ENCODE measurements around the gene TGFBR2. TPM values are rescaled to one million over a fixed set of nuclear protein-coding genes. Genes with fewer than 3 reads are reported as not detected.

The TGFBR2 gene
- total and polyA plus RNA-seq, 2 experiments from 2014 or later = 4.7 to 13.0 TPM

DNA sequence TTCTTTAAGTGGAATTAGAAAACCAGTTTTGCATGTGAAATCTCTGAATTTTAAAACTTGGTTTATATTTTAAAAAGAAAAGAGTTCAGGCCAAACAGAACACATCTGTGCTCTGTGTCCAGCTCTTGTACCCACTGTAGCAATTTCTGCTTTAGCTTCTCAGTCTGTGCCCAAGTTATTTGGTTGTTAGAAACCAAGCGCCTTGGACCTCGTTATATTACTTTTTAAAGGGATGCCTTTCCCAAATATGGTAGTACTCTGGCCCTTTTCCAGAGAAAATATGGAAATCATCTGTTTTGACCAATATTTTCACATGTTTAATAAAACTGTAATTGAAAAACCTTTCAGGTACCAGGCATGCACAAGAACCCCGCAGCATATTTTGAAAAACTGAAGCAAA lies 27.3 kb downstream of the TGFBR2 start:
- H4K20me1 ChIP-seq (replicated peaks; ENCODE audit: insufficient read depth) = no peaks in the 10 kb centered on the region
- peaks cover 91% of the 10 kb centered on the region for H3K79me2 ChIP-seq (replicated peaks; ENCODE audit: insufficient read depth)
- H3K27ac ChIP-seq (ENCODE audit: low read depth) = no peak overlapping the region
- H3F3A ChIP-seq (replicated peaks; ENCODE audit: low read depth) = no peaks in the 10 kb centered on the region; the same call in 1 of the 2 replicates
- peaks cover 33% of the 10 kb centered on the region for H3K4me1 ChIP-seq (ENCODE audit: insufficient read depth)
- H3K36me3 ChIP-seq (ENCODE audit: insufficient read depth) = no peaks in the 10 kb centered on the region
- Mint-ChIP-seq H3K27me3 (ENCODE audit: insufficient read depth, low read depth, poor library complexity) (no peaks in the 10 kb centered on the region), H3K27ac (no peak overlapping the region), H3K9me3 (no peaks in the 10 kb centered on the region), H3K36me3 (ENCODE audit: low read depth) (peaks cover 14% of the 10 kb centered on the region; the same call in 2 of the 3 replicates), H3K4me3 (no peak overlapping the region), H3K4me1 (peaks cover 45% of the 10 kb centered on the region)
- DNase-seq (ENCODE audit: low spot score) (no peak), ATAC-seq (no peak)
- no peaks in the 10 kb centered on the region for H3K27me3 ChIP-seq (ENCODE audit: insufficient read depth)
- TF ChIP-seq, protein P1, sequence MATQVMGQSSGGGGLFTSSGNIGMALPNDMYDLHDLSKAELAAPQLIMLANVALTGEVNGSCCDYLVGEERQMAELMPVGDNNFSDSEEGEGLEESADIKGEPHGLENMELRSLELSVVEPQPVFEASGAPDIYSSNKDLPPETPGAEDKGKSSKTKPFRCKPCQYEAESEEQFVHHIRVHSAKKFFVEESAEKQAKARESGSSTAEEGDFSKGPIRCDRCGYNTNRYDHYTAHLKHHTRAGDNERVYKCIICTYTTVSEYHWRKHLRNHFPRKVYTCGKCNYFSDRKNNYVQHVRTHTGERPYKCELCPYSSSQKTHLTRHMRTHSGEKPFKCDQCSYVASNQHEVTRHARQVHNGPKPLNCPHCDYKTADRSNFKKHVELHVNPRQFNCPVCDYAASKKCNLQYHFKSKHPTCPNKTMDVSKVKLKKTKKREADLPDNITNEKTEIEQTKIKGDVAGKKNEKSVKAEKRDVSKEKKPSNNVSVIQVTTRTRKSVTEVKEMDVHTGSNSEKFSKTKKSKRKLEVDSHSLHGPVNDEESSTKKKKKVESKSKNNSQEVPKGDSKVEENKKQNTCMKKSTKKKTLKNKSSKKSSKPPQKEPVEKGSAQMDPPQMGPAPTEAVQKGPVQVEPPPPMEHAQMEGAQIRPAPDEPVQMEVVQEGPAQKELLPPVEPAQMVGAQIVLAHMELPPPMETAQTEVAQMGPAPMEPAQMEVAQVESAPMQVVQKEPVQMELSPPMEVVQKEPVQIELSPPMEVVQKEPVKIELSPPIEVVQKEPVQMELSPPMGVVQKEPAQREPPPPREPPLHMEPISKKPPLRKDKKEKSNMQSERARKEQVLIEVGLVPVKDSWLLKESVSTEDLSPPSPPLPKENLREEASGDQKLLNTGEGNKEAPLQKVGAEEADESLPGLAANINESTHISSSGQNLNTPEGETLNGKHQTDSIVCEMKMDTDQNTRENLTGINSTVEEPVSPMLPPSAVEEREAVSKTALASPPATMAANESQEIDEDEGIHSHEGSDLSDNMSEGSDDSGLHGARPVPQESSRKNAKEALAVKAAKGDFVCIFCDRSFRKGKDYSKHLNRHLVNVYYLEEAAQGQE (IDR thresholded peaks at IDR 0.05; ENCODE audit: unreplicated experiment) = no peak
- no peak for TF ChIP-seq CREB1 (CRISPR knock-in tag; IDR thresholded peaks at IDR 0.05; ENCODE audit: low read depth)
- TF ChIP-seq NANOG (IDR thresholded peaks at IDR 0.05; ENCODE audit: borderline replicate concordance) = no peak
- TF ChIP-seq, protein P2, sequence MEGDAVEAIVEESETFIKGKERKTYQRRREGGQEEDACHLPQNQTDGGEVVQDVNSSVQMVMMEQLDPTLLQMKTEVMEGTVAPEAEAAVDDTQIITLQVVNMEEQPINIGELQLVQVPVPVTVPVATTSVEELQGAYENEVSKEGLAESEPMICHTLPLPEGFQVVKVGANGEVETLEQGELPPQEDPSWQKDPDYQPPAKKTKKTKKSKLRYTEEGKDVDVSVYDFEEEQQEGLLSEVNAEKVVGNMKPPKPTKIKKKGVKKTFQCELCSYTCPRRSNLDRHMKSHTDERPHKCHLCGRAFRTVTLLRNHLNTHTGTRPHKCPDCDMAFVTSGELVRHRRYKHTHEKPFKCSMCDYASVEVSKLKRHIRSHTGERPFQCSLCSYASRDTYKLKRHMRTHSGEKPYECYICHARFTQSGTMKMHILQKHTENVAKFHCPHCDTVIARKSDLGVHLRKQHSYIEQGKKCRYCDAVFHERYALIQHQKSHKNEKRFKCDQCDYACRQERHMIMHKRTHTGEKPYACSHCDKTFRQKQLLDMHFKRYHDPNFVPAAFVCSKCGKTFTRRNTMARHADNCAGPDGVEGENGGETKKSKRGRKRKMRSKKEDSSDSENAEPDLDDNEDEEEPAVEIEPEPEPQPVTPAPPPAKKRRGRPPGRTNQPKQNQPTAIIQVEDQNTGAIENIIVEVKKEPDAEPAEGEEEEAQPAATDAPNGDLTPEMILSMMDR (conservative IDR thresholded peaks at IDR 0.05; ENCODE audit: low read depth in 2 of 2) = no peak
- TF ChIP-seq ZNF331 (CRISPR knock-in tag; IDR thresholded peaks at IDR 0.05; ENCODE audit: low read depth) = no peak
- no peak for TF ChIP-seq STAT1 (IDR thresholded peaks at IDR 0.05; ENCODE audit: unreplicated experiment)
- TF ChIP-seq EZH2 (IDR thresholded peaks at IDR 0.05; ENCODE audit: low read depth, unreplicated experiment) = no peak
- TF ChIP-seq POLR2AphosphoS5 (IDR thresholded peaks at IDR 0.05; ENCODE audit: low read depth) = no peak
- no peak for TF ChIP-seq ZNF114 (CRISPR knock-in tag; IDR thresholded peaks at IDR 0.05)
- TF ChIP-seq JUNB (IDR thresholded peaks at IDR 0.05; ENCODE audit: unreplicated experiment) = no peak
- TF ChIP-seq, protein P3, sequence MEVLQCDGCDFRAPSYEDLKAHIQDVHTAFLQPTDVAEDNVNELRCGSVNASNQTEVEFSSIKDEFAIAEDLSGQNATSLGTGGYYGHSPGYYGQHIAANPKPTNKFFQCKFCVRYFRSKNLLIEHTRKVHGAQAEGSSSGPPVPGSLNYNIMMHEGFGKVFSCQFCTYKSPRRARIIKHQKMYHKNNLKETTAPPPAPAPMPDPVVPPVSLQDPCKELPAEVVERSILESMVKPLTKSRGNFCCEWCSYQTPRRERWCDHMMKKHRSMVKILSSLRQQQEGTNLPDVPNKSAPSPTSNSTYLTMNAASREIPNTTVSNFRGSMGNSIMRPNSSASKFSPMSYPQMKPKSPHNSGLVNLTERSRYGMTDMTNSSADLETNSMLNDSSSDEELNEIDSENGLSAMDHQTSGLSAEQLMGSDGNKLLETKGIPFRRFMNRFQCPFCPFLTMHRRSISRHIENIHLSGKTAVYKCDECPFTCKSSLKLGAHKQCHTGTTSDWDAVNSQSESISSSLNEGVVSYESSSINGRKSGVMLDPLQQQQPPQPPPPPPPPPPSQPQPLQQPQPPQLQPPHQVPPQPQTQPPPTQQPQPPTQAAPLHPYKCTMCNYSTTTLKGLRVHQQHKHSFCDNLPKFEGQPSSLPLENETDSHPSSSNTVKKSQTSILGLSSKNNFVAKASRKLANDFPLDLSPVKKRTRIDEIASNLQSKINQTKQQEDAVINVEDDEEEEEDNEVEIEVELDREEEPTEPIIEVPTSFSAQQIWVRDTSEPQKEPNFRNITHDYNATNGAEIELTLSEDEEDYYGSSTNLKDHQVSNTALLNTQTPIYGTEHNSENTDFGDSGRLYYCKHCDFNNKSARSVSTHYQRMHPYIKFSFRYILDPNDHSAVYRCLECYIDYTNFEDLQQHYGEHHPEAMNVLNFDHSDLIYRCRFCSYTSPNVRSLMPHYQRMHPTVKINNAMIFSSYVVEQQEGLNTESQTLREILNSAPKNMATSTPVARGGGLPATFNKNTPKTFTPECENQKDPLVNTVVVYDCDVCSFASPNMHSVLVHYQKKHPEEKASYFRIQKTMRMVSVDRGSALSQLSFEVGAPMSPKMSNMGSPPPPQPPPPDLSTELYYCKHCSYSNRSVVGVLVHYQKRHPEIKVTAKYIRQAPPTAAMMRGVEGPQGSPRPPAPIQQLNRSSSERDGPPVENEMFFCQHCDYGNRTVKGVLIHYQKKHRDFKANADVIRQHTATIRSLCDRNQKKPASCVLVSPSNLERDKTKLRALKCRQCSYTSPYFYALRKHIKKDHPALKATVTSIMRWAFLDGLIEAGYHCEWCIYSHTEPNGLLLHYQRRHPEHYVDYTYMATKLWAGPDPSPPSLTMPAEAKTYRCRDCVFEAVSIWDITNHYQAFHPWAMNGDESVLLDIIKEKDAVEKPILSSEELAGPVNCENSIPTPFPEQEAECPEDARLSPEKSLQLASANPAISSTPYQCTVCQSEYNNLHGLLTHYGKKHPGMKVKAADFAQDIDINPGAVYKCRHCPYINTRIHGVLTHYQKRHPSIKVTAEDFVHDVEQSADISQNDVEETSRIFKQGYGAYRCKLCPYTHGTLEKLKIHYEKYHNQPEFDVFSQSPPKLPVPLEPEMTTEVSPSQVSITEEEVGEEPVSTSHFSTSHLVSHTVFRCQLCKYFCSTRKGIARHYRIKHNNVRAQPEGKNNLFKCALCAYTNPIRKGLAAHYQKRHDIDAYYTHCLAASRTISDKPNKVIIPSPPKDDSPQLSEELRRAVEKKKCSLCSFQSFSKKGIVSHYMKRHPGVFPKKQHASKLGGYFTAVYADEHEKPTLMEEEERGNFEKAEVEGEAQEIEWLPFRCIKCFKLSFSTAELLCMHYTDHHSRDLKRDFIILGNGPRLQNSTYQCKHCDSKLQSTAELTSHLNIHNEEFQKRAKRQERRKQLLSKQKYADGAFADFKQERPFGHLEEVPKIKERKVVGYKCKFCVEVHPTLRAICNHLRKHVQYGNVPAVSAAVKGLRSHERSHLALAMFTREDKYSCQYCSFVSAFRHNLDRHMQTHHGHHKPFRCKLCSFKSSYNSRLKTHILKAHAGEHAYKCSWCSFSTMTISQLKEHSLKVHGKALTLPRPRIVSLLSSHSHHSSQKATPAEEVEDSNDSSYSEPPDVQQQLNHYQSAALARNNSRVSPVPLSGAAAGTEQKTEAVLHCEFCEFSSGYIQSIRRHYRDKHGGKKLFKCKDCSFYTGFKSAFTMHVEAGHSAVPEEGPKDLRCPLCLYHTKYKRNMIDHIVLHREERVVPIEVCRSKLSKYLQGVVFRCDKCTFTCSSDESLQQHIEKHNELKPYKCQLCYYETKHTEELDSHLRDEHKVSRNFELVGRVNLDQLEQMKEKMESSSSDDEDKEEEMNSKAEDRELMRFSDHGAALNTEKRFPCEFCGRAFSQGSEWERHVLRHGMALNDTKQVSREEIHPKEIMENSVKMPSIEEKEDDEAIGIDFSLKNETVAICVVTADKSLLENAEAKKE (CRISPR knock-in tag; IDR thresholded peaks at IDR 0.05) = no peak
- TF ChIP-seq, protein P4, sequence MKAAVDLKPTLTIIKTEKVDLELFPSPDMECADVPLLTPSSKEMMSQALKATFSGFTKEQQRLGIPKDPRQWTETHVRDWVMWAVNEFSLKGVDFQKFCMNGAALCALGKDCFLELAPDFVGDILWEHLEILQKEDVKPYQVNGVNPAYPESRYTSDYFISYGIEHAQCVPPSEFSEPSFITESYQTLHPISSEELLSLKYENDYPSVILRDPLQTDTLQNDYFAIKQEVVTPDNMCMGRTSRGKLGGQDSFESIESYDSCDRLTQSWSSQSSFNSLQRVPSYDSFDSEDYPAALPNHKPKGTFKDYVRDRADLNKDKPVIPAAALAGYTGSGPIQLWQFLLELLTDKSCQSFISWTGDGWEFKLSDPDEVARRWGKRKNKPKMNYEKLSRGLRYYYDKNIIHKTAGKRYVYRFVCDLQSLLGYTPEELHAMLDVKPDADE (IDR thresholded peaks at IDR 0.05) = no peak
- no peak for TF ChIP-seq EZH2phosphoT487 (IDR thresholded peaks at IDR 0.05; ENCODE audit: unreplicated experiment)
- H3K9me2 ChIP-seq (ENCODE audit: insufficient read depth) = 0 out of 2 replicates have a peak, but pooled peaks cover 3% of the 10 kb centered on the region
- no peak overlapping the region for H2AFZ ChIP-seq
- no peak overlapping the region for H3K4me3 ChIP-seq
- H3K4me2 ChIP-seq = no peak overlapping the region

All from GM23338 (cell line).